AG04450 (cell line): ENCODE data around the gene RAE1. TPM values are rescaled to one million over a fixed set of nuclear protein-coding genes. Genes with fewer than 3 reads are reported as not detected.

ENCODE experiments used
- CTCF ChIA-PET: fragments of 300-600, 350-600 bp; formaldehyde crosslinking; extraction: SDS; loops from one replicate; lab custom pipeline; 2022; ENCODE audit warnings: antibody characterized with exemption, inconsistent platforms; lab: Charles Lee
- POLR2A ChIA-PET: fragments of 350-600 bp; formaldehyde crosslinking; extraction: SDS; loops from one replicate; lab custom pipeline; 2021; ENCODE audit warnings: antibody characterized with exemption, inconsistent platforms; lab: Yijun Ruan, JAX
- DNase-seq: peaks from one replicate; pipeline ENCODE4 v3.0.0-alpha.2; 2011; ENCODE audit warnings: low read depth, low spot score
- H3K27ac ChIP-seq: one replicate; pipeline ENCODE4 v1.5.1; 2012; ENCODE audit warnings: low read depth, low read length, control low read depth
- H3K27me3 ChIP-seq: one replicate; pipeline ENCODE4 v1.6.0; 2012; ENCODE audit warnings: low read length; ENCODE audit not compliant: control insufficient read depth, insufficient read depth
- H3K4me3 ChIP-seq: 2 replicates; pipeline ENCODE4 v1.5.1; 2011; ENCODE audit warnings: mild to moderate bottlenecking, low read depth, low read length, control low read depth
- H3K9me3 ChIP-seq: 2 replicates; pipeline ENCODE4 v1.5.1; 2012; ENCODE audit warnings: low read length; ENCODE audit not compliant: control insufficient read depth, insufficient read depth
- CTCF ChIP-seq: IDR thresholded peaks from 2 replicates; pipeline ENCODE4 v1.5.1; 2011; ENCODE audit warnings: low read depth, low read length, control low read depth, inconsistent platforms
- polyA plus RNA-seq: library from polyadenylated mRNA; depleted of rRNA; stranded (reverse); fragments of >200 nt; gene quantifications from 2 replicates; pipeline ENCODE4 v1.2.3, GENCODE V29; 2011

Gene RAE1
- polyA plus RNA-seq, 1 experiment = 45.8 TPM

- no peak overlapping the region for H3K27ac ChIP-seq
- H3K27me3 ChIP-seq = no peaks in the 10 kb centered on the region
- DNase-seq = no peak
- TF ChIP-seq CTCF = no peak
- ChIA-PET POLR2A (no interaction called here), CTCF (interaction anchor here (0.5 to 1.0 kb wide), 2 partner anchors 30 to 36 kb away, joined by 4 read pairs; no protein-coding TSS in a partner anchor)
- peak overlapping the region; percentile 79 for H3K4me3 ChIP-seq
- H3K9me3 ChIP-seq = no peaks in the 10 kb centered on the region
Measured at GRCh38 chr20:57352305-57352704, 1.2 kb downstream of the RAE1 start.

- Histone ChIP-seq H3K27ac (no peak overlapping the region), H3K4me3 (no peak overlapping the region), H3K9me3 (no peaks in the 10 kb centered on the region), H3K27me3 (no peaks in the 10 kb centered on the region)
- DNase-seq = no peak
- TF ChIP-seq CTCF = 0 out of 2 replicates have a peak, but pooled peaks have one; percentile 3
- CTCF ChIA-PET = no interaction called here
- POLR2A ChIA-PET = no interaction called here
Measured at GRCh38 chr20:57353351-57353750, 2.3 kb downstream of the RAE1 start.

- CTCF ChIA-PET = interaction anchor here (0.7 to 3.5 kb wide), 3 partner anchors 20 to 810 kb away, joined by 3 to 24 read pairs (median 4); no protein-coding TSS in a partner anchor
- no peak overlapping the region for H3K4me3 ChIP-seq
- H3K9me3 ChIP-seq = no peaks in the 10 kb centered on the region
- DNase-seq = peak; percentile 47
- POLR2A ChIA-PET = interaction anchor here (0.8 to 1.4 kb wide), 2 partner anchors 10 to 14 kb away, joined by 3 to 5 read pairs; partner anchors contain the start of gene RAE1
- H3K27ac ChIP-seq = peak overlapping the region; percentile 72
- no peak for TF ChIP-seq CTCF
- no peaks in the 10 kb centered on the region for H3K27me3 ChIP-seq
Measured at GRCh38 chr20:57361517-57361916, 10.5 kb downstream of the RAE1 start.

GRCh38 chr20:57364451-57364850 is 13.4 kb downstream of the RAE1 start:
- Histone ChIP-seq H3K27ac (no peak overlapping the region), H3K27me3 (no peaks in the 10 kb centered on the region), H3K9me3 (no peaks in the 10 kb centered on the region), H3K4me3 (no peak overlapping the region)
- no peak for TF ChIP-seq CTCF
- CTCF ChIA-PET = interaction anchor here (1.5 to 3.5 kb wide), 2 partner anchors 17 to 18 kb away, joined by 3 to 24 read pairs; no protein-coding TSS in a partner anchor
- DNase-seq = no peak
- POLR2A ChIA-PET = no interaction called here

- no peaks in the 10 kb centered on the region for H3K27me3 ChIP-seq
- ChIA-PET POLR2A (no interaction called here), CTCF (interaction anchor here (0.6 to 1.5 kb wide), 3 partner anchors 10 to 102 kb away, joined by 3 to 6 read pairs (median 3); no protein-coding TSS in a partner anchor)
- H3K4me3 ChIP-seq = no peak overlapping the region
- H3K27ac ChIP-seq = no peak overlapping the region
- TF ChIP-seq CTCF = no peak
- no peaks in the 10 kb centered on the region; the same call in 1 of the 2 replicates for H3K9me3 ChIP-seq
- DNase-seq = no peak
Measured at GRCh38 chr20:57369596-57369995, 18.5 kb downstream of the RAE1 start.
